ENCODE measurements around the gene PITRM1. TPM values are rescaled to one million over a fixed set of nuclear protein-coding genes. Genes with fewer than 3 reads are reported as not detected.

PITRM1 gene
- total and polyA plus RNA-seq, 2 donors (not counting 3 experiments of a cell fraction or from before 2014, with no cell fraction given): 83.2 to 145 TPM

DNA sequence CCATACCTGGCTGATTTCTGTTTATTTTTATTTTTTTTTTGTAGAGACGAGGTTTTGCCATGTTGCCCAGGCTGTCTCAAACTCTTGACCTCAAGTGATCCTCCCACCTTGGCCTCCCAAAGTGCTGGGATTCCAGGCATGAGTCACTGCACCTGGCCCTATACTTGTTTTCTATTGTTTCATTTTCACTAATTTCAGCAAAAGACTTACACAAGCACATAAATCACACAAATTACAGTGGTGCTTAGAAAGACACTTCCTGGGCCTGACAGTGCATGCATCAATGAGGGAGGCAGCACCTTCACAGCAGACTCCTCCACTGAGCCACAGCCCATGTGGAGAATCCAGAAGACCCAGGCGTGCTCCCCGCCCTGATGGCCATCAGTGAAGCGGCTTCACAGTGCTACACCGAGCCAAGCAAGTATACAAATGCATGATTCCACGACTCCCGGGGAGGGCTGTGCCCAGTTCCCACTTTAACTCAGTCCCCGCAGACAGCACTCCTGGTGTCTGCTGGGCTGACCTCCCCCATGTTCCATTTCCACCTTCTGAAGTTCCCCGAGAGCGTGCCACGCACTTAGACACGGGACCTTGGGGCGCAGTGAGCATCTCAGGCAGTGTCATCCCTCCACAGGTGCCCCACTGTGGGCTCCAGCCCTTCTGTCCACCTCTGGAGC is 20.6 kb downstream of the PITRM1 start:
- Histone ChIP-seq H3K4me3 (replicated peaks in 1 of 3; ENCODE audit: insufficient read depth in 1 of 3, low read depth in 1 of 3, low read length in 3 of 3) (no peak overlapping the region), H4K20me1 (replicated peaks; ENCODE audit: control insufficient read depth, extremely low read depth, insufficient read depth, low read length) (no peaks in the 10 kb centered on the region), H3K27ac (ENCODE audit: insufficient read depth, low read depth, low read length) (no peak overlapping the region), H3K4me2 (ENCODE audit: insufficient read depth, low read length) (no peak overlapping the region), H3K9me3 (replicated peaks; ENCODE audit: control insufficient read depth, insufficient read depth, low read length) (no peaks in the 10 kb centered on the region), H3K36me3 (ENCODE audit: control insufficient read depth in 2 of 2, extremely low read depth in 1 of 2, insufficient read depth in 2 of 2, low read length in 2 of 2) (peaks cover 30 to 51% of the 10 kb centered on the region in 2 experiments), H3K4me1 (ENCODE audit: control insufficient read depth, extremely low read depth, insufficient read depth, low read length) (no peaks in the 10 kb centered on the region), H3K27me3 (ENCODE audit: control insufficient read depth in 2 of 2, insufficient read depth in 2 of 2, low read length in 2 of 2) (no peaks in the 10 kb centered on the region), H3K79me2 (ENCODE audit: control insufficient read depth, insufficient read depth, low read length) (peaks cover 2% of the 10 kb centered on the region), H3K9ac (replicated peaks; ENCODE audit: extremely low read depth, insufficient read depth, low read length) (no peak overlapping the region), H3K9me1 (replicated peaks; ENCODE audit: control insufficient read depth, extremely low read depth, insufficient read depth, low read length) (no peaks in the 10 kb centered on the region), H2AFZ (ENCODE audit: low read depth, low read length) (no peak overlapping the region)
- DNase-seq (ENCODE audit: low read depth, low spot score) (no peak), FAIRE-seq (no peak)
- no TSS peak for BruUV-seq (replicated peaks)
- intact Hi-C loops (cut with micrococcal nuclease): no loop called here
- POLR2A ChIA-PET: no interaction called here
- dilution Hi-C loops (cut with MboI; ENCODE audit: extremely low pct_ligation_motif_present, low sequenced_read_pairs): no loop called here
- CTCF ChIA-PET: no interaction called here
- TF ChIP-seq GATA2 (IDR thresholded peaks at IDR 0.05; ENCODE audit: insufficient read depth, insufficient read length, low read depth, low read length) (no peak), JUN (IDR thresholded peaks at IDR 0.05; ENCODE audit: borderline replicate concordance, insufficient read depth, insufficient read length, low read depth) (no peak), POLR2AphosphoS5 (IDR thresholded peaks at IDR 0.05; ENCODE audit: insufficient read depth, low read depth, low read length) (no peak), EZH2 (IDR thresholded peaks at IDR 0.05; ENCODE audit: borderline replicate concordance, low read depth, low read length, severe bottlenecking) (no peak), FOS (IDR thresholded peaks at IDR 0.05; ENCODE audit: borderline replicate concordance, insufficient read depth, low read length) (no peak), MYC (IDR thresholded peaks at IDR 0.05; ENCODE audit: low read depth, low read length) (no peak), POLR2A (IDR thresholded peaks at IDR 0.05; ENCODE audit: low read depth, low read length) (no peak)
- TF ChIP-seq, protein P1, sequence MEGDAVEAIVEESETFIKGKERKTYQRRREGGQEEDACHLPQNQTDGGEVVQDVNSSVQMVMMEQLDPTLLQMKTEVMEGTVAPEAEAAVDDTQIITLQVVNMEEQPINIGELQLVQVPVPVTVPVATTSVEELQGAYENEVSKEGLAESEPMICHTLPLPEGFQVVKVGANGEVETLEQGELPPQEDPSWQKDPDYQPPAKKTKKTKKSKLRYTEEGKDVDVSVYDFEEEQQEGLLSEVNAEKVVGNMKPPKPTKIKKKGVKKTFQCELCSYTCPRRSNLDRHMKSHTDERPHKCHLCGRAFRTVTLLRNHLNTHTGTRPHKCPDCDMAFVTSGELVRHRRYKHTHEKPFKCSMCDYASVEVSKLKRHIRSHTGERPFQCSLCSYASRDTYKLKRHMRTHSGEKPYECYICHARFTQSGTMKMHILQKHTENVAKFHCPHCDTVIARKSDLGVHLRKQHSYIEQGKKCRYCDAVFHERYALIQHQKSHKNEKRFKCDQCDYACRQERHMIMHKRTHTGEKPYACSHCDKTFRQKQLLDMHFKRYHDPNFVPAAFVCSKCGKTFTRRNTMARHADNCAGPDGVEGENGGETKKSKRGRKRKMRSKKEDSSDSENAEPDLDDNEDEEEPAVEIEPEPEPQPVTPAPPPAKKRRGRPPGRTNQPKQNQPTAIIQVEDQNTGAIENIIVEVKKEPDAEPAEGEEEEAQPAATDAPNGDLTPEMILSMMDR (IDR thresholded peaks at IDR 0.05; ENCODE audit: extremely low read depth in 1 of 2, insufficient read depth in 1 of 2, low read depth in 1 of 2, low read length in 2 of 2): no peak
- TF ChIP-seq, protein P2, sequence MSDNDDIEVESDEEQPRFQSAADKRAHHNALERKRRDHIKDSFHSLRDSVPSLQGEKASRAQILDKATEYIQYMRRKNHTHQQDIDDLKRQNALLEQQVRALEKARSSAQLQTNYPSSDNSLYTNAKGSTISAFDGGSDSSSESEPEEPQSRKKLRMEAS (IDR thresholded peaks at IDR 0.05; ENCODE audit: insufficient read depth, insufficient read length): no peak

All from endothelial cell of umbilical vein (primary cell).